HG02943 (cell line): ENCODE results near the gene IL1R2.
"Not testable (repeated sequence)": the region's sequence is repeated elsewhere in the genome, so short reads cannot be mapped to it uniquely, and the experiment has no call there.

Experiments used
- ATAC-seq: cut with Tn5 transposase; IDR thresholded peaks from one replicate; pipeline ENCODE4 v1.9.1; 2021; ENCODE audit warnings: mild to moderate bottlenecking, low read depth, moderate library complexity; ENCODE audit not compliant: unreplicated experiment

IL1R2 gene

DNA sequence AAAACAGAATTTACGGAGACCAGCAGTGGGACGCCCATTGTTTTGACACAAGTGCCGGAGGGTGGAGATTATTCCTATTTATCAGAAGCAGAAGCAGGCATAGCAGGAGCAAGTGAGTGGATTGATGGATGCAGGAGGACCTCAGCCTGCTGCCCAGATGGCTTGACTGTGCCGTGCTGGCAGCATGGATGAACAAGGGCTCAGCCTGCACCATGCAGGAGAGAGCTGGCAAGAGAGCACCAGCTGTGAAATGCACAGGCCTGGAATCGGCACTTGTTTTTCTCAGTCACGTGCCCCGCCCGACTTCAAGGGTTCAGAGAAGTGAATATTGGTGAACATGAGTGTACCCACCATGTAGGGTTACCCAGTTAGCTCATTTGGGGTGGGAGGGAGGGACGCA lies 4.0 kb downstream of the IL1R2 start:
- no peak for ATAC-seq

DNA sequence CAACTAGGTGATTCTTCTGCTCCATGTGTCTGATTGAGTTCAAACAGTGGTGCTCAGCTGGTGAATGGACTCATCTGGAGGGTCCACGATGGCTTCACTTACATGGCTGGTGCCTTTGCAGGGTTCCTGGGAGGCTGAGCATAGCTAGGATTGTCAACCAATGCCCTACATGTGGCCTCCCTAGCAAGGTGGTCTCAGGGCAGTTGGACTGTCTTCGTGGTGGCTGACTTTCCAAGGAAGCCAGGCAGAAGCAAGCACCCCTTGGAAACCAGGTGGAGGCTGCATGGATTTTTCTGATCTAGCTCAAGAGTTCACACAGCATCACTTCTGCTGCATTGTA lies 6.8 kb downstream of the IL1R2 start:
- ATAC-seq, result no peak

GRCh38 chr2:101998896-101999789 lies 7.4 kb downstream of the IL1R2 start:
- ATAC-seq, result no peak

- no peak for ATAC-seq
Measured at GRCh38 chr2:102000012-102000411, 8.3 kb downstream of the IL1R2 start.

DNA sequence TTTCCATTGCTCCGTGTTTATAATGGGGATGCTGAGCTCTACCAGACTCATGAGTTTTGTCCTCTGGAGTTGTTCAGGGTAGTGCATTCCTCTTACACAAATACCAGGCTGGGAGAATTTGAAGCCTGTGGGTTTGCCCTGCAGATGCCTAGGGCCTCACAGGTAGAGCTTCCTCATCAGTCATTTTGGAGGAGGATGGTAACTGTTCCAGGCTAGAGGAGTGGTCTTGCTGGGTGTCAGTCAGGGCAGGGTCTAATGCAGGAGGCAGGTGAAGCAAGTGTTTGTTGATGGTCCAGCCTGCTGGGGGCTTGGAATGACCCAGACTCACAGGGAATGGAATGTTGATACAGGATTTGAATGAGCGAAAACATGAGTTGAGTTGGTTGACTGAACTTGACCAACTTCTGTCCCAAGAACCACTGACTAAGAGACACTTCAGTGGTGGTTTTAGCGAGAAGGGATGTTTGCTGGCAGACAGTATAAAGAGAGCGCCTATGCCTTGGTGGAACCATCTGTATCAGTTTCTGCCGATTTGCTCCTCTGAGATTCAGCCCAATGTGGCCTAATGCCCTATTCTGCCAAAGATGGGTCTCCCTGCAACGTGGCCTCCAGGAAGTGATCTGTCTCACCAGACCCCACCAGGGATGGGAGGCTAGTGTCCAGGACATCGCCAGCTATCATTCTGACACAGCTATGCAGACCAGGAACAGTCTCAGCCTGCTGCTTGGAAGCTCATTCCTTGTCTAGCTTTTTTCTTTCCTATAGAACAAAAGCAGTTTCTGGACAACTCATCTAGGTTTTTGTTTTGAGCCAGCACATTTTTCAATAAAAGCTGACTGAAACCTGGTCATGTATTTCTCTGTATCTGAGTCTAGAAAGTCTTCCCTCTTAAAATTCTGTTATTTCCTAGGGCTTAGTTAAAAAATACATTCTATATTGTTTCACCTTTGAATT lies 9.3 kb downstream of the IL1R2 start:
- ATAC-seq, result no peak

GRCh38 chr2:102001767-102002142 lies 10.0 kb downstream of the IL1R2 start:
- ATAC-seq, result no peak

GRCh38 chr2:102002228-102002627 lies 10.5 kb downstream of the IL1R2 start:
- no peak for ATAC-seq

DNA sequence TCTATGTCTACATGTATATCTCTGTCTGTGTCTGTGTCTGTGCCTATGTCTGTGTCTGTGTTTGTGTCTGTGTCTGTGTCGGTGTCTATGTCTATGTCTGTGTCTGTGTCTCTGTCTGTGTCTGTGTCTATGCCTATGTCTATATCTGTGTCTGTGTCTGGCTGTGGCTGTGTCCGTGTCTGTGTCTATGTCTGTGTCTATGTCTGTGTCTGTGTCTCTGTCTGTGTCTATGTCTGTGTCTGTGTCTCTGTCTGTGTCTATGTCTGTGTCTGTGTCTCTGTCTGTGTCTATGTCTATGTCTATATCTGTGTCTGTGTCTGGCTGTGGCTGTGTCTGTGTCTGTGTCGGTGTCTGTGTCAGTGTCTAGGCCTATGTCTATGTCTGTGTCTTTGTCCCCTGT lies 11.1 kb downstream of the IL1R2 start:
- ATAC-seq, result not testable (repeated sequence)

DNA sequence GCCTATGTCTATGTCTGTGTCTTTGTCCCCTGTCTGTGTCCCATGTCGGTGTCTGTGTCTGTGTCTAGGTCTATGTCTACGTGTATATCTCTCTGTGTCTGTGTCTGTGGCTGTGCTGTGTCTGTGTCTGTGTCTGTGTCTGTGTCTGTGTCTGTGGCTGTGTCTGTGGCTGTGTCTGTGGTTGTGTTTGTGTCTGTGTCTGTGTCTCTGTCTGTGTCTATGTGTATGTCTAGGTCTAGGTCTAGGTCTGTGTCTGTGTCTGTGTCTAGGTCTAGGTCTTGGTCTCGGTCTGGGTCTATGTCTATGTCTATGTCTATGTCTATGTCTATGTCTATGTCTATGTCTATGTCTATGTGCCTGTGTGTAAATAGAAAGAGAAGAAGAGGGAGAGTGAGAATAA lies 11.9 kb downstream of the IL1R2 start:
- no peak for ATAC-seq

DNA sequence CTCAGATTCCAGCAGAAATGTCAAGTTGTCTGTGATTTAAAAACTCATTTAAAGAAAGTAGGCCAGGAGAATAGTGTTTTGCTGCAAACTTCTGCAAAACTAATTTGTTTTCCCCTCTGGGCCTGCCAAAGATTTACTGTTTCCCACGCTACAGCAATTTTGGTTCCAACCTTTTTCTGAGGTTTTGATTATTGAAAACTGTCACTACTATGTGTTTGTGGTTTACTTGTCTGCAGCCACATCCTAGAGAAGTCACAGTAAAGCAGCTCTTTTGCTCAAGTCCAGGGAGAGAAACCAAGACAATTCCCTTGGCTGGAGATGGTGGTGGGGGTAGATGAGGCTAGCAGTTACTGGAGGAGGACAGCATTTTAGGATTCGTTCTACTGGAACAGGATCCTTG lies 12.8 kb downstream of the IL1R2 start:
- ATAC-seq, result no peak

DNA sequence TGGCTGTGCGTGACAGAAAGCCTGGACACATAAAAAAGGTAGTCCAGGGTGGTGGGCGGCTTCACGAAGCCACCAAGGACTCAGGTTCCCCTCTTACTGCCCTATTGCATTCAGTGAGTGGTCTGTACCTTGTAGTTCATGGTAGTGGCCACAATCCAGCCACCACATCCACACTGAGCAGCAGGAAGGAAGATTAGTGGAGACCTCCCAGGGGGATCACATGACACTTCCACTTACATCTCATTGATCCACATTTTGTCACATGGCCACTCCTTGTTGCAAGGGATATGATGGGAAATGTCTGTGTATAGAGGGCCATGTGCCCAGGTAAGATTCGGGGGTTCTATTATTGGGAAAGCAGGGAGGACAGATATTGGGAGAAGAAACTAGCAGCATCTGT lies 13.7 kb downstream of the IL1R2 start:
- ATAC-seq, result no peak

DNA sequence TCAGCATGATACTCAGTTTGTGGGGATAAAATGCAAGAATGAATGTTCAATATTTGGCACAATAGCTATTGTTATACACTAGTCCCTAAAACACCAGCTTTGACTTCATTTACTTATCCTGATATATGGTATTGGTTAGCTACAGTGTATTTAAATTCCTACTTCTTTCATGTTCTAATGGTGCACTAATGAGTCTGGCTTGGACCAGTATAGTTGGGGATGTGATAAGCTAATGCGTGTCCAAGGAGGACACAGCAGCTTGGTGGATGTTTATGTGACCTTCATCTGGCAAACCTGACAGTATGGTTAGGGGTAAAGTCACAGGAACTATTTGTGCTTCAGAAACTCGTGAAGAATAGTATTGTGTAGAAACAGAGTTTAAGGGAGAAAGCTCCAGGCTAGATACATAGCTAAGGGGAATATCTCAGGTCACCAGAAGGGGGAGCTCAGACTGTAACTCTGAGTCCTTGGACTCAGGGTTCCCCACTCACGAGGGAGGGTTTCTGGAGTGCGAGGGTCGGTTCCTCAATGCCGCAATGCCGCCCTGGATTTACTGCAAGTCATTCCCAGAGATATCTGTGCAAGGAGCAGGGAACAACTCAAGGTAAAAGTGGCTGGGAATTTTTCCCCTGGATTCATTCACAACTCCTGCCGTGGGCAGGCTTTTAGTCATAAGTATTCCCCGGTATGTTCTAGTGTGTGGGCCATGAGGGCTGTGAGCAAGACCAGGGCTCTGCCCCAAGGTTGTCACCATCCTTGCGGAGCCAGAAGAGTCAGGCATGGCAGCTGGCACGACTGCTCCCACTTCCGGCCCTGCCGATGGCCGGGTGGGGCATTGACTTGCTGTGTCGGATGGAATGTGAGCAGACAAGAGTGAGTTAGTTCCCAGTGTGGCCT lies 14.5 kb downstream of the IL1R2 start:
- ATAC-seq, result no peak

DNA sequence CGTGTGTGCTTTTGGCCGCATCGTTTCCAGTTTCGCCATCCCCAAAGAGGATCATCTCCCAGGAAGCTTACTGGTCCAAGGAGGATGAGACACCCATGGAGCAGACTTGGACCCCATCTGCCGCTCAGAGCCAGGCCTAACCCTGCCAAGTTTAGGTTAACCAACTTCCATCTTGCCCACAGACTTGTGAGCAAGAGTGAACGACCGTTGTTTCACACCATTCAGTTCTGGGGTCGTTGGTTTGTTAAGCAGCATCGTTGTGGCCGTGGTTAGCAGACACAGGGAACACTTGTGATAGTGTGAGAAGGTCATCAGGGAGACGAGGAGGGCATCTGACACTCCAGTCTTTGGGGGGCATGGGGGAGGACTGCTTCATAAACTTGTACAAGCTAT lies 15.1 kb downstream of the IL1R2 start:
- no peak for ATAC-seq

DNA sequence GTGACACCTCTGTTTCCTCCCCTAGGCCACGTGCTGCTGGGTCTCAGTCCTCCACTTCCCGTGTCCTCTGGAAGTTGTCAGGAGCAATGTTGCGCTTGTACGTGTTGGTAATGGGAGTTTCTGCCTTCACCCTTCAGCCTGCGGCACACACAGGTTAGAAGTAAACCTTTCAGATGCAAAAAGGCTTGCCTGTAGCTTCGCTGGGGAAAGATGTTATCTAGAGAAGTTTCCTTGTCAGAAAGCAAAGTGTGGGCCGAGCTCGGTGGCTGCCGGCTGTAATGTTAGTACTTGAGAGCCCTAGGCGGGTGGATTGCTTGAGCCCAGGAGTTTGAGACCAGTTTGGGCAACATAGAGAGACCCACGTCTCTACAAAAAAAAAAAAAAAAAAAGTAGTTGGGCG lies 16.7 kb downstream of the IL1R2 start:
- no peak for ATAC-seq

- no peak for ATAC-seq
Measured at GRCh38 chr2:102009557-102009956, 17.8 kb downstream of the IL1R2 start.

GRCh38 chr2:102010902-102011301 lies 19.1 kb downstream of the IL1R2 start:
- no peak for ATAC-seq

GRCh38 chr2:102012061-102012614 lies 20.4 kb downstream of the IL1R2 start:
- ATAC-seq, result no peak

- no peak for ATAC-seq
Measured at GRCh38 chr2:102013206-102014040, 21.7 kb downstream of the IL1R2 start.

GRCh38 chr2:102014041-102014345 lies 22.2 kb downstream of the IL1R2 start:
- no peak for ATAC-seq

GRCh38 chr2:102015399-102015798 lies 23.6 kb downstream of the IL1R2 start:
- no peak for ATAC-seq
